RCC 7860 (cell line): ENCODE data around the gene KIAA1328.

Source experiments
- DNase-seq: peaks from one replicate; pipeline ENCODE4 v3.0.0-alpha.2; 2015; ENCODE audit warnings: low spot score
- FAIRE-seq: peaks from 2 replicates; lab custom pipeline; 2012; peaks lifted over from hg19 to GRCh38; lab: Jason Lieb, UNC

KIAA1328 gene

GRCh38 chr18:37247497-37248161 is 418.7 kb downstream of the KIAA1328 start:
- no peak for DNase-seq
- no peak for FAIRE-seq

- DNase-seq, result no peak
- FAIRE-seq, result no peak
Observed at GRCh38 chr18:37248281-37248680, 419.4 kb downstream of the KIAA1328 start.

- no peak for FAIRE-seq
- no peak for DNase-seq
Observed at GRCh38 chr18:37249171-37249886, 420.4 kb downstream of the KIAA1328 start.

- DNase-seq, result no peak
- FAIRE-seq, result no peak
Observed at GRCh38 chr18:37249895-37250618, 421.1 kb downstream of the KIAA1328 start.

- no peak for FAIRE-seq
- no peak for DNase-seq
Observed at GRCh38 chr18:37251679-37252078, 422.8 kb downstream of the KIAA1328 start.

- DNase-seq (no peak), FAIRE-seq (no peak)
Observed at GRCh38 chr18:37252342-37252741, 423.4 kb downstream of the KIAA1328 start.

- DNase-seq (no peak), FAIRE-seq (no peak)
Observed at GRCh38 chr18:37252854-37253393, 424.0 kb downstream of the KIAA1328 start.

GRCh38 chr18:37253394-37254235 is 424.7 kb downstream of the KIAA1328 start:
- FAIRE-seq (no peak), DNase-seq (no peak)

GRCh38 chr18:37254236-37254754 is 425.4 kb downstream of the KIAA1328 start:
- FAIRE-seq, result no peak
- DNase-seq, result no peak

- FAIRE-seq (no peak), DNase-seq (no peak)
Observed at GRCh38 chr18:37254973-37255372, 426.0 kb downstream of the KIAA1328 start.

GRCh38 chr18:37258131-37258530 is 429.2 kb downstream of the KIAA1328 start:
- DNase-seq (no peak), FAIRE-seq (no peak)

- FAIRE-seq (no peak), DNase-seq (no peak)
Observed at GRCh38 chr18:37258819-37259218, 429.9 kb downstream of the KIAA1328 start.

- no peak for FAIRE-seq
- no peak for DNase-seq
Observed at GRCh38 chr18:37259711-37260110, 430.8 kb downstream of the KIAA1328 start.

- no peak for FAIRE-seq
Observed at GRCh38 chr18:37260367-37261093, 431.6 kb downstream of the KIAA1328 start.

GRCh38 chr18:37261246-37261840 is 432.4 kb downstream of the KIAA1328 start:
- FAIRE-seq (no peak), DNase-seq (no peak)

More at GRCh38 chr18:37260367-37261093, 431.6 kb downstream of the KIAA1328 start:
- no peak for DNase-seq

GRCh38 chr18:37261988-37262387 is 433.1 kb downstream of the KIAA1328 start:
- DNase-seq, result no peak
- no peak for FAIRE-seq

GRCh38 chr18:37264956-37265355 is 436.0 kb downstream of the KIAA1328 start:
- DNase-seq (no peak), FAIRE-seq (no peak)

- DNase-seq, result no peak
Observed at GRCh38 chr18:37265382-37265781, 436.5 kb downstream of the KIAA1328 start.

GRCh38 chr18:37266290-37266689 is 437.4 kb downstream of the KIAA1328 start:
- DNase-seq (no peak), FAIRE-seq (no peak)

More at GRCh38 chr18:37265382-37265781, 436.5 kb downstream of the KIAA1328 start:
- FAIRE-seq, result no peak
